DOHH2 (cell line): ENCODE measurements around the gene TTC29.

Source experiments
- EZH2phosphoT487 ChIP-seq: fragments of 200-600 bp; sonication (generic); IDR thresholded peaks from 2 replicates; pipeline ENCODE4 v1.6.1; 2017; ENCODE audit warnings: borderline replicate concordance, mild to moderate bottlenecking, antibody characterized with exemption, low read length, moderate library complexity, mixed read lengths
- TF ChIP-seq, protein P1 (sequence below): fragments of 200-600 bp; sonication (generic); IDR thresholded peaks from one replicate; pipeline ENCODE4 v1.5.1; 2014; ENCODE audit warnings: antibody characterized with exemption, mild to moderate bottlenecking, low read depth, low read length; ENCODE audit not compliant: poor library complexity, severe bottlenecking

DNA sequence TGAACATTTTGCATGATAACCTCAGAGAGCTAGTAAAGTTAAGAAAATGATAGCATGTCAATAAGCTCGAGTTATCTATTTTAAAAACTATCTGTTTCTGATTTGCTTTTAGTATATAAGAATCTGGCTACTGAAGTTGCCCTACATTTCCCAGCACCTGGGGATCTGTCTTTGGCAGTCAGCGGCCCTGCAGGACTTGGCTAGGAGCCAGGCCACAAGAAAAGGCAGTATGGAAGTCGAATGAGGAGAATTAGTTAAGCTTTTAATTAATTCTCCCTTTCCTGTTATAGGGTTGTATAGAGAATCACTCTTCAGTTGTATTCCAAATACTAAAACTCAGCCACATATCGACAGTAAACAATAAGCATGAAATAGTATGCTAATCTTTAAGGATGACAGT, 284.3 kb downstream of the TTC29 start:
- TF ChIP-seq, protein P1, sequence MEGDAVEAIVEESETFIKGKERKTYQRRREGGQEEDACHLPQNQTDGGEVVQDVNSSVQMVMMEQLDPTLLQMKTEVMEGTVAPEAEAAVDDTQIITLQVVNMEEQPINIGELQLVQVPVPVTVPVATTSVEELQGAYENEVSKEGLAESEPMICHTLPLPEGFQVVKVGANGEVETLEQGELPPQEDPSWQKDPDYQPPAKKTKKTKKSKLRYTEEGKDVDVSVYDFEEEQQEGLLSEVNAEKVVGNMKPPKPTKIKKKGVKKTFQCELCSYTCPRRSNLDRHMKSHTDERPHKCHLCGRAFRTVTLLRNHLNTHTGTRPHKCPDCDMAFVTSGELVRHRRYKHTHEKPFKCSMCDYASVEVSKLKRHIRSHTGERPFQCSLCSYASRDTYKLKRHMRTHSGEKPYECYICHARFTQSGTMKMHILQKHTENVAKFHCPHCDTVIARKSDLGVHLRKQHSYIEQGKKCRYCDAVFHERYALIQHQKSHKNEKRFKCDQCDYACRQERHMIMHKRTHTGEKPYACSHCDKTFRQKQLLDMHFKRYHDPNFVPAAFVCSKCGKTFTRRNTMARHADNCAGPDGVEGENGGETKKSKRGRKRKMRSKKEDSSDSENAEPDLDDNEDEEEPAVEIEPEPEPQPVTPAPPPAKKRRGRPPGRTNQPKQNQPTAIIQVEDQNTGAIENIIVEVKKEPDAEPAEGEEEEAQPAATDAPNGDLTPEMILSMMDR = no peak
- TF ChIP-seq EZH2phosphoT487 = no peak
